ENCODE results near the gene SLC2A13. TPM values are rescaled to one million over a fixed set of nuclear protein-coding genes. Genes with fewer than 3 reads are reported as not detected.

SLC2A13 gene
- total RNA-seq, 1 experiment from 2014 or later: 15.3 TPM

DNA sequence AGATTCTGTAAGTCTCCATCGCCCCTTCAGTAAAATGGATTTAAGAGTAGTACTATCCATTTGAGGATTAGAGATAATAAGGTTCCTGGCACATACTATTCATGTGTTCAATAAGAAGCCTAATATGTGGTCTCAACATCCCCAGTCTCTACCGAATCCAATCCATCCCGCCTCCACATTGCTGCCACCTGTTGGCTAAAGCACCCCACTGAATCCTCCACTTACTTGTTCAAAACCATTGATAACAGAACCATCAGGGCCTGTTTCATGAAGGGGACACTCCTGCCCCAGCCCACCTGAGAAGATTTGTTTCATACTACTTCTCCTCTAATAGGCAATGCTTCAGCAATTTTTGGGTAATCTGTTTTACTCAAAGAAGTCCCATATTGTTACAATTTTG is 147.5 kb downstream of the SLC2A13 start:
- CTCF ChIA-PET: no interaction called here
- H3K4me1 Mint-ChIP-seq: peaks cover 23% of the 10 kb centered on the region
- H3K9me3 Mint-ChIP-seq: no peaks in the 10 kb centered on the region
- no peaks in the 10 kb centered on the region for H3K36me3 Mint-ChIP-seq
- TF ChIP-seq, protein P1, sequence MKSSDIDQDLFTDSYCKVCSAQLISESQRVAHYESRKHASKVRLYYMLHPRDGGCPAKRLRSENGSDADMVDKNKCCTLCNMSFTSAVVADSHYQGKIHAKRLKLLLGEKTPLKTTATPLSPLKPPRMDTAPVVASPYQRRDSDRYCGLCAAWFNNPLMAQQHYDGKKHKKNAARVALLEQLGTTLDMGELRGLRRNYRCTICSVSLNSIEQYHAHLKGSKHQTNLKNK (CRISPR knock-in tag; IDR thresholded peaks at IDR 0.05): no peak
- no peak for TF ChIP-seq ZNF416 (CRISPR knock-in tag; IDR thresholded peaks at IDR 0.05)
- no peak for TF ChIP-seq ZNF423 (CRISPR knock-in tag; IDR thresholded peaks at IDR 0.05)
- TF ChIP-seq, protein P2, sequence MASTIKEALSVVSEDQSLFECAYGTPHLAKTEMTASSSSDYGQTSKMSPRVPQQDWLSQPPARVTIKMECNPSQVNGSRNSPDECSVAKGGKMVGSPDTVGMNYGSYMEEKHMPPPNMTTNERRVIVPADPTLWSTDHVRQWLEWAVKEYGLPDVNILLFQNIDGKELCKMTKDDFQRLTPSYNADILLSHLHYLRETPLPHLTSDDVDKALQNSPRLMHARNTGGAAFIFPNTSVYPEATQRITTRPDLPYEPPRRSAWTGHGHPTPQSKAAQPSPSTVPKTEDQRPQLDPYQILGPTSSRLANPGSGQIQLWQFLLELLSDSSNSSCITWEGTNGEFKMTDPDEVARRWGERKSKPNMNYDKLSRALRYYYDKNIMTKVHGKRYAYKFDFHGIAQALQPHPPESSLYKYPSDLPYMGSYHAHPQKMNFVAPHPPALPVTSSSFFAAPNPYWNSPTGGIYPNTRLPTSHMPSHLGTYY (CRISPR knock-in tag; IDR thresholded peaks at IDR 0.05): no peak
- TF ChIP-seq, protein P3, sequence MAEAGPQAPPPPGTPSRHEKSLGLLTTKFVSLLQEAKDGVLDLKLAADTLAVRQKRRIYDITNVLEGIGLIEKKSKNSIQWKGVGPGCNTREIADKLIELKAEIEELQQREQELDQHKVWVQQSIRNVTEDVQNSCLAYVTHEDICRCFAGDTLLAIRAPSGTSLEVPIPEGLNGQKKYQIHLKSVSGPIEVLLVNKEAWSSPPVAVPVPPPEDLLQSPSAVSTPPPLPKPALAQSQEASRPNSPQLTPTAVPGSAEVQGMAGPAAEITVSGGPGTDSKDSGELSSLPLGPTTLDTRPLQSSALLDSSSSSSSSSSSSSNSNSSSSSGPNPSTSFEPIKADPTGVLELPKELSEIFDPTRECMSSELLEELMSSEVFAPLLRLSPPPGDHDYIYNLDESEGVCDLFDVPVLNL (CRISPR knock-in tag; IDR thresholded peaks at IDR 0.05; ENCODE audit: borderline replicate concordance, low read depth): no peak
- no peak for TF ChIP-seq GTF2I (CRISPR knock-in tag; conservative IDR thresholded peaks at IDR 0.05)
- H3K27ac Mint-ChIP-seq: no peak overlapping the region
- peak; percentile 38 for DNase-seq (ENCODE audit: low spot score)
- no peaks in the 10 kb centered on the region for H3K27me3 Mint-ChIP-seq (ENCODE audit: low read depth)
- POLR2A ChIA-PET: no interaction called here
- peak; percentile 84 for ATAC-seq
- no peak overlapping the region for H3K4me3 Mint-ChIP-seq

DNA sequence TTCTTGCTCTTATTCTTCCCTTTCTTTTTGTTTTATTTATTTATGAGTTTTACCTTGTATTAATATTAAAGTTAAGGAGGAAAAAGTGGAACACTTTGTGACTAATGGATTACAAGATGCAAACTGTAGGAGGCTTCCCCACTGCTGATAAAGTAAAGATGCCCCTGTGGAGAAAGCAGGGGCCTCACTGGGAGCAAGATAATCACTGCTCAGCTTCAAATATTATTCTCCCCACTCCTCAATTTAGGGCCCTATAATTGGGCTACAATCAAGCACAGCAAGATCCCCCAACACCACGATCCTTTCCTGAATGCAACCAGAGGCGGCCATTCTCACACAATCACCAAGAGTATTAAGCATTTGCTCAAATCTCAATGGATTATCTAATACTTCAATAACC is 149.2 kb downstream of the SLC2A13 start:
- no peak overlapping the region for H3K4me3 Mint-ChIP-seq
- ATAC-seq: no peak

More for the DNA sequence above, 149.2 kb downstream of the SLC2A13 start:
- no peaks in the 10 kb centered on the region for H3K27me3 Mint-ChIP-seq (ENCODE audit: low read depth)
- ChIA-PET CTCF (no interaction called here), POLR2A (no interaction called here)
- H3K9me3 Mint-ChIP-seq: no peaks in the 10 kb centered on the region
- no peaks in the 10 kb centered on the region for H3K36me3 Mint-ChIP-seq
- no peak for DNase-seq (ENCODE audit: low spot score)
- TF ChIP-seq, protein P4, sequence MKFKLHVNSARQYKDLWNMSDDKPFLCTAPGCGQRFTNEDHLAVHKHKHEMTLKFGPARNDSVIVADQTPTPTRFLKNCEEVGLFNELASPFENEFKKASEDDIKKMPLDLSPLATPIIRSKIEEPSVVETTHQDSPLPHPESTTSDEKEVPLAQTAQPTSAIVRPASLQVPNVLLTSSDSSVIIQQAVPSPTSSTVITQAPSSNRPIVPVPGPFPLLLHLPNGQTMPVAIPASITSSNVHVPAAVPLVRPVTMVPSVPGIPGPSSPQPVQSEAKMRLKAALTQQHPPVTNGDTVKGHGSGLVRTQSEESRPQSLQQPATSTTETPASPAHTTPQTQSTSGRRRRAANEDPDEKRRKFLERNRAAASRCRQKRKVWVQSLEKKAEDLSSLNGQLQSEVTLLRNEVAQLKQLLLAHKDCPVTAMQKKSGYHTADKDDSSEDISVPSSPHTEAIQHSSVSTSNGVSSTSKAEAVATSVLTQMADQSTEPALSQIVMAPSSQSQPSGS (CRISPR knock-in tag; IDR thresholded peaks at IDR 0.05; ENCODE audit: borderline replicate concordance, low read depth): no peak
- TF ChIP-seq, protein P5, sequence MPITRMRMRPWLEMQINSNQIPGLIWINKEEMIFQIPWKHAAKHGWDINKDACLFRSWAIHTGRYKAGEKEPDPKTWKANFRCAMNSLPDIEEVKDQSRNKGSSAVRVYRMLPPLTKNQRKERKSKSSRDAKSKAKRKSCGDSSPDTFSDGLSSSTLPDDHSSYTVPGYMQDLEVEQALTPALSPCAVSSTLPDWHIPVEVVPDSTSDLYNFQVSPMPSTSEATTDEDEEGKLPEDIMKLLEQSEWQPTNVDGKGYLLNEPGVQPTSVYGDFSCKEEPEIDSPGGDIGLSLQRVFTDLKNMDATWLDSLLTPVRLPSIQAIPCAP (CRISPR knock-in tag; IDR thresholded peaks at IDR 0.05): no peak
- TF ChIP-seq, protein P6, sequence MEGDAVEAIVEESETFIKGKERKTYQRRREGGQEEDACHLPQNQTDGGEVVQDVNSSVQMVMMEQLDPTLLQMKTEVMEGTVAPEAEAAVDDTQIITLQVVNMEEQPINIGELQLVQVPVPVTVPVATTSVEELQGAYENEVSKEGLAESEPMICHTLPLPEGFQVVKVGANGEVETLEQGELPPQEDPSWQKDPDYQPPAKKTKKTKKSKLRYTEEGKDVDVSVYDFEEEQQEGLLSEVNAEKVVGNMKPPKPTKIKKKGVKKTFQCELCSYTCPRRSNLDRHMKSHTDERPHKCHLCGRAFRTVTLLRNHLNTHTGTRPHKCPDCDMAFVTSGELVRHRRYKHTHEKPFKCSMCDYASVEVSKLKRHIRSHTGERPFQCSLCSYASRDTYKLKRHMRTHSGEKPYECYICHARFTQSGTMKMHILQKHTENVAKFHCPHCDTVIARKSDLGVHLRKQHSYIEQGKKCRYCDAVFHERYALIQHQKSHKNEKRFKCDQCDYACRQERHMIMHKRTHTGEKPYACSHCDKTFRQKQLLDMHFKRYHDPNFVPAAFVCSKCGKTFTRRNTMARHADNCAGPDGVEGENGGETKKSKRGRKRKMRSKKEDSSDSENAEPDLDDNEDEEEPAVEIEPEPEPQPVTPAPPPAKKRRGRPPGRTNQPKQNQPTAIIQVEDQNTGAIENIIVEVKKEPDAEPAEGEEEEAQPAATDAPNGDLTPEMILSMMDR (IDR thresholded peaks at IDR 0.05): no peak
- TF ChIP-seq ZNF423 (CRISPR knock-in tag; IDR thresholded peaks at IDR 0.05): no peak
- TF ChIP-seq, protein P3 (CRISPR knock-in tag; IDR thresholded peaks at IDR 0.05; ENCODE audit: borderline replicate concordance, low read depth): no peak
- TF ChIP-seq, protein P7, sequence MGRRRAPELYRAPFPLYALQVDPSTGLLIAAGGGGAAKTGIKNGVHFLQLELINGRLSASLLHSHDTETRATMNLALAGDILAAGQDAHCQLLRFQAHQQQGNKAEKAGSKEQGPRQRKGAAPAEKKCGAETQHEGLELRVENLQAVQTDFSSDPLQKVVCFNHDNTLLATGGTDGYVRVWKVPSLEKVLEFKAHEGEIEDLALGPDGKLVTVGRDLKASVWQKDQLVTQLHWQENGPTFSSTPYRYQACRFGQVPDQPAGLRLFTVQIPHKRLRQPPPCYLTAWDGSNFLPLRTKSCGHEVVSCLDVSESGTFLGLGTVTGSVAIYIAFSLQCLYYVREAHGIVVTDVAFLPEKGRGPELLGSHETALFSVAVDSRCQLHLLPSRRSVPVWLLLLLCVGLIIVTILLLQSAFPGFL (CRISPR knock-in tag; IDR thresholded peaks at IDR 0.05; ENCODE audit: borderline replicate concordance): no peak
- no peak for TF ChIP-seq KAT7 (CRISPR knock-in tag; IDR thresholded peaks at IDR 0.05; ENCODE audit: borderline replicate concordance)
- TF ChIP-seq NR3C1 (CRISPR knock-in tag; conservative IDR thresholded peaks at IDR 0.05; ENCODE audit: low read depth): no peak
- no peak for TF ChIP-seq NFATC4 (CRISPR knock-in tag; IDR thresholded peaks at IDR 0.05)
- TF ChIP-seq ZNF263 (CRISPR knock-in tag; IDR thresholded peaks at IDR 0.05; ENCODE audit: low read depth): no peak
- no peak for TF ChIP-seq JAZF1 (CRISPR knock-in tag; IDR thresholded peaks at IDR 0.05)
- peaks cover 23% of the 10 kb centered on the region for H3K4me1 Mint-ChIP-seq
- H3K27ac Mint-ChIP-seq: no peak overlapping the region
